NCI-H187 (cell line): ENCODE data around the gene PRKG1.
"Not testable (repeated sequence)": the region's sequence is repeated elsewhere in the genome, so short reads cannot be mapped to it uniquely, and the experiment has no call there.

Experiments
- DNase-seq, 2 experiments: peaks; one replicate each; lab custom pipeline; 2025; lab: John Stamatoyannopoulos, UW

The PRKG1 gene

GRCh38 chr10:51427758-51428157 lies 353.5 kb downstream of the PRKG1 start:
- no peak for DNase-seq

- DNase-seq, result no peak
Observed at GRCh38 chr10:51430506-51430905, 356.2 kb downstream of the PRKG1 start.

DNA sequence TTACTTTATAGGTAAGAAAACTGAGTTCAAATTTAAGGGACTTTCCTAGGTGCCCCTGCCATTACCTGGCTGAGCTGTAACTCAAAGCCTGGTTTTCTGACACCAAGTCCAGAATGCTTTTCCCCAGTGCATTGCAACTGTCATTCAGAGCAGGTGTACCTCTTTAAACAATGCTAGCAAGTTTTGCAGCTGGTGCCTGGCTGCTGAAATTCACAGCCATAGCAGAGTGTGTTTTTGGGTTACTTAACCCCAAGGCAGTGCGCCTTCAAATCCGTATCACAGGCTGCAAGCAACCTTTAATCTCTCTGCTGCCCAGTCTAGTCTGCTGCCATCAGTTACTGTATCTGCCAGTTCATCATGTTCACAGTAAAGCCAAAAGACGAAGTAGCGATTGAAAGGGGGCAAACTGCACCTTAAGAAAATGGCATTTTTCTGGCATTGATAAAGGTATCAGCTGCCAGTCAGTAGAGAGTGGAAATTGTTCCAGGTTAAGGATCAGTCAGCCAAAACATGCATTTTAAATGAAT lies 359.7 kb downstream of the PRKG1 start:
- DNase-seq, result no peak

DNA sequence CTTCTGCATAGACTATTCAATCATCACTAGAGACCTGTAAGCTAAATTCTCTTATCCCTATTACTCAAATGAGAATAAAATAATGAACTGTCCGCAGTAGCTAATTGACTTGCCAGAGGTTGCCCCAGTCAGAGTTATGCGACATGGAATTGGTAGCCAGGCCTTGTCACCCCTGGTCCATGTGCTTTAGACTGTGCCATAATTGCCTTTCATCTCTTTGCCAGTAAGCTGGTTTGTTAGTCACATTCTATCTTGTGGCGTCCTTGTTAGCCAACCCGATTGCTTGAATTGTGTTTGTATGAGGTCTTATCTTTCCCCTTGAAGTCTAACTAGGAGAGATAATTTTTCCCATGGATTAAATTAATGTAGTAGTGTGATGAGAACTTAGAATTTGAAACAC lies 362.5 kb downstream of the PRKG1 start:
- DNase-seq, result no peak

GRCh38 chr10:51439645-51440044 lies 365.4 kb downstream of the PRKG1 start:
- DNase-seq, result no peak

GRCh38 chr10:51445588-51445987 lies 371.3 kb downstream of the PRKG1 start:
- DNase-seq, result no peak

GRCh38 chr10:51447119-51447518 lies 372.8 kb downstream of the PRKG1 start:
- no peak for DNase-seq

GRCh38 chr10:51455762-51456161 lies 381.5 kb downstream of the PRKG1 start:
- not testable (repeated sequence) for DNase-seq

DNA sequence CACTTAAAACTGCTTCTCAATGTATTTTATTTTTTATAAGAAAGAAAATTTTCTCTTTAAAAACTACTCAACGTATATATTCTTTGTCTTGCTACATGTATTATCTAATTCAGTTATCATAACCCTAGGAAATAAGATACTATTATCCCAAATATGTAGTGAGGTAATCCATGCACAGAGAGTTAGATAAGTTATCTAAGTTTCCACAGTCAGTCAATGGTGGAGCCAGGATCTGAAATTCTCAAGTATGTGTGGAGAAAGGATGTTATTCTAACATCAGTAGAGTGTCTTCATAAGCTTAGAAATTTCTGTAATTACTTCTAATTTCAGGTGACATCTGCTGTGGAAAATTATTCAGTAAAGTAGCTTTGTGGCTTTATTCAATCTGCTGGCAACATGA lies 385.2 kb downstream of the PRKG1 start:
- DNase-seq, result no peak

DNA sequence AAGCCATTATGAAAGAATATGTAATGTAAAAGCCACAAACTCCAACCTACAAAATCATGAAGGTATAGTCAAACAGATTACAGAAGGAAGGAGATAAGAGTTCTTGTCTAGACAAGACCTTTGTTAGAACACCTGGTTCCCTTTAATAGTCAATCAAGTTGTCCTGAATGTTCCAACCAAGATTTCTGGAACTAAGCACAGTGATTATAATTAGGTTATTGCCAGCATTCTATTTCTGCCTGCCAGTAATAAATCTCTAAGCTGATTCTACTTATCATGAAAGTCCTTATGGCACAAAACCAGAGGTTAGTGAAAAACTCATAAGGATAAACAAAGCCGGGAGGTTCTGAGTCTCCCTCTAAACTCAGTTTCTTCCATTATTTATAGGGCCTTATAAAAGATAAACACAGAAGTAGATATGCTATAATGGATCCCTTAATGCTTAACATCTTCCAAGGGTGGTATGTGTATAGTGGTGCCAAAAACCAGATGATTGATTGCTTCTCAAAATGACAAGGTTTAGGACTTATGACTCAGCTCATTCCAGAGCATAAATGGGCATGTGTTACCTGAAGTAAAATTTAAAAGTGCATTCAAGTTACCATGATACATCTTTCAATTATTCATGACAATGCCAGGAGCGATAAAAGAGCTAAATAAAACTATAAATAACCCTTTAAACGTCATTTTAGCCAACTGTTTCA lies 387.9 kb downstream of the PRKG1 start:
- no peak for DNase-seq

- no peak for DNase-seq
Observed at GRCh38 chr10:51468424-51468823, 394.1 kb downstream of the PRKG1 start.

DNA sequence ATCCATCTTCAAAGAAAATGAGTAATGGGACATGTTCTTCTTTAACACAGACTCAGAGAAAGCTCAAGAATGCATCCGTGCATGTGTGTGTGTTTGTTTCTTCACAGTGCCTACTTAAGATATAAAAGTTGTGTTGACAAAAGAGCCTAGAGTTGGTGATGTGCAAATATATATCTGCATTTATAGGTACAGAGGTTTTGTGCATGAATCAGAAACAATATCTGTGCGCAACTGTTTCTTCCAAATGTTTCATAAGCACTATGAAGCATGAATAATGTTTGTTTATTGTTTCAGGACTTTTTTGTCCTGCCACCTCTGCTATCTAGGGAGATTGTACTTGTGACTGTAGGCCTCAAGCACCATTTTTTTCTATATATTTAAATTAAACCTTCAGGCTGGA lies 395.4 kb downstream of the PRKG1 start:
- DNase-seq, result no peak

- no peak for DNase-seq
Observed at GRCh38 chr10:51471271-51471670, 397.0 kb downstream of the PRKG1 start.

GRCh38 chr10:51472154-51472553 lies 397.9 kb downstream of the PRKG1 start:
- DNase-seq, result no peak

DNA sequence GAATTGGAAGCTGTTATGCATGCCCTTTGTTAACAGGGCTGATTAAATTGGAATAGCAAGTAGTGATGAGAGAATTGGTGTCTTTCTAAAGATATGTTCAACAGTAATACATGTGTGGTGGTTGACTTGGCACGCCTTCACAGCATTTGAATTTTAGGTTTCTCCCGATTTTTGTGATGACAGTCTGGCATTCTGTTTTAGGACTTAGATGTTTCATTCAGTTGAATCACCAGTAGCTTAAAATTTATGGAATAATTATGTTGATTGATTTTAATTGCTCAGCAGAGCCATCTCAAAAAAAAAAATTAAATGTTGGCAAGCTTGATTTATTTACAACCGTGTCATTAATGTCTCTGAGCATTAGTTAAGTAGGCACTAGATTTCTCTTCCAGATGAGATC lies 405.4 kb downstream of the PRKG1 start:
- DNase-seq, result no peak

DNA sequence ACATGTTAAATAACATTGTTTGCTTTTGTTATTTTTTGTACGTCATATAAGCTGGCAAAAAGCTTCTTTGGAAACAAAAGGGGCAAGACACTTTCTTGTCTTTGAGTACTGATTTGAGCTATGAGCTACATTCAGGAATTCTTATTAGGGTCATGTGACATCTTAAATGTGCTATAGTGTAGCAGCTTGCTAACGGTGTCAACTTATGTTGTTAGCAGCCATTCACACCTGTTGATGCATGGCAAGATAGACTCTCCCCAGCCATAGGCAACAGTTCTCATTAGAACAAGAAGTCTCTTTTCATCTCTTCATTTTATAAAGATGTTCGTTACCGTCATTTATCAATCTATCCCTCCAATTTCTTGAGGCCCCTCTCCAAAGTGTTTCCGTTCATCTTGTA lies 411.4 kb downstream of the PRKG1 start:
- no peak for DNase-seq

DNA sequence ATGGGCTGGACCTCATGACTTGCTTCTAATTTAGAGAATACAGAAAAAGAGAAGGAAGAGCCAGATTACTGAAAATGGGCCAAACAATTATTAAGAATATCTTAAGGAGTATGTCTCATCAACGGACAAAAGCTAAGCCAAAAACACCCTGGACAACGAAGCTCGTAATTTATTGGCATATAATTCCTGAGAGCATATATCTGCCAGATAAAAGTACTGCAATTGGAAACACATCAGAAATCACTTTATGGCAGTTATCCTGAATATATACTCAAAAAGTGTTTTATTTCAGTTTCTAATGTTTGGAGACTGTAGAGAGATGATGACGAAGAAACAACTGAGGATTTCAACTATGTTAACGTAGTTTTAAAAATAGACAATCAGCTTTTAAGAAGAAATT lies 413.3 kb downstream of the PRKG1 start:
- no peak for DNase-seq

DNA sequence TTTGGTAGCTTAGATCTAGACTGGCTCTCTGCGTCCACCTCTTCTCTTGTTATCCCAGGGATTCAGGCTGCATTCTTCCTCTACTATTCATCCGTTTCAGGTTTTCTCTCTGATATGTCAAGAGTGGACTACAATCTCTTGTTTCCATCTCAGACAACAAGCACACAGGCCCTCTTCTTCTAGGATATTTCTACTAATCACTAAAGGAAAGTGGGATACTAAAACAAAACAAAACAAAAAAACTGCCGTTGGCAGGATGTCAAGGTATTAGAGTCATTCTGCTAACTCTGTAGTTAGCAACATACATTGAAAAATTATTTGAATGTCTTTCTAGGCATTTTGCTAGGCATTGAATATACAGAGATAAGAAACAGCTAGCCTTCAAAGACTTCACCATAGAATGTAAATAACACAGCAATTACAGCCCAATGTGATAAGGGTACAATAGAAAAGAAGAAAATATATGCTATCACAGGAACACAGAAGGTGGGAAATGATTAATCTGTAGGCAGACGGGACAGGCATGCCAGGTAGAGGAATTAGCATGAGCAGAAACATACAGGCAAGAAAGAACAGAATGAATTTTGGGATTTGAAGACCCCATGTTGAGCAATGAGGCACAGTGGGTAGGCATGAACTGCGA lies 414.6 kb downstream of the PRKG1 start:
- no peak for DNase-seq

DNA sequence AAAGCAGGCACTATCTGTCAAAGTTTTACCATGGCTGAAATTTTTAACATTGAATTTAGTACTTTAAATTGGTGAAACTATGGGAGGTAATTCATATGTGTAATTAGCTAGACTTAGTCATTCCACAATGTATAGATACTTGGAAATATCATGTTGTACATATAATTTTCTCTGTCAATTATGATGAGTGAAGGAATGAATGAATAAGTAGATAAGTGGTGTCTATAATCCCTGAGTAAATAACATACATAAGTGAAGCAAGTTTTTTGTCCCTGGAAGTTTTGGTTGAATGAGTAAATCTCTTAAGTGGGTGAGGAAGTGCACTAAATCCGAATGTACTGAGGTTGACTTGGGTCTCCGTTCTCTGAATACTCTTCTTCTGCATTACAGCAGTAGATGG lies 424.1 kb downstream of the PRKG1 start:
- DNase-seq, result no peak

DNA sequence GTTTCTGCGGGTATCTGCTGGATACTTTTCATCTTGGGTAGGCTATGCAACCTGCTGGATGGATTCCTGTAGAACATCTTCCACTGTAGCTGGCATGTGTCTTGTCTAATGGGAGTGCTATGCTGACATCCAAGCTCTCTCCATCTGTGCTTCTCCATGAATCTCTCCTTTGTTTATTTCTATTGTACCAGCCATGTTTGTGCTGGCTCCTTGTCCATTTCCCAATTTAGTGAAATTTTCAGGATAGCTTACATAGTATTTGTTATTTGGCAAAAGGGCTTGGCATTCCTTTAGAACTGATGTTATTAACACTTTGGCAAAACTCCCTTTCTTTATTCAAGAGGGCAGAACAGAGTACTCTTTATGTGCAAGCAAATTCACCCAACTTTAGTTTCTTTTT lies 427.1 kb downstream of the PRKG1 start:
- DNase-seq, result no peak

- DNase-seq, result no peak
Observed at GRCh38 chr10:51502124-51502523, 427.8 kb downstream of the PRKG1 start.

- no peak for DNase-seq
Observed at GRCh38 chr10:51503378-51503777, 429.1 kb downstream of the PRKG1 start.

GRCh38 chr10:51507476-51507875 lies 433.2 kb downstream of the PRKG1 start:
- DNase-seq, result no peak

DNA sequence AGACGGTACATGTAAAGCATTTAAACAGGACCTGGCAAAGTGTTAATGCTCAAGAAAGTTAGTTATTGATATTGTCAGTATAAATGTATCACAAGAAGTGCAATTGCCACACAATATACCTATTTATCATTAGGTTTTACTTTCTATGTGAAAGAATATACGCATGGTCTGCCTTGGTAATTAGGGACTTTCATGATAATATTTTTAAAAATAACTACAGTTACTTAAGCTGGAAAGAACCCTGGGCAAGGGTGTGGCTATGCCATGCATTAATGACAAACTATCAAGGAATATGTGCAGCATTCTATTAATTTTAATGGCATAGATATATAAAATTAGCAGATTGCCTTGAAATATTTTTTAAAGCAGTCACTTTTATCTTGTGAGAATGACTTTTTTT lies 433.9 kb downstream of the PRKG1 start:
- no peak for DNase-seq
